Superior temporal gyrus (tissue), 1 donor: ENCODE results near the gene GLYATL2.

ENCODE experiments used
- DNase-seq: peaks from one replicate; pipeline ENCODE4 v3.0.0-alpha.2; 2016; ENCODE audit errors: extremely low spot score

Gene GLYATL2, protein sequence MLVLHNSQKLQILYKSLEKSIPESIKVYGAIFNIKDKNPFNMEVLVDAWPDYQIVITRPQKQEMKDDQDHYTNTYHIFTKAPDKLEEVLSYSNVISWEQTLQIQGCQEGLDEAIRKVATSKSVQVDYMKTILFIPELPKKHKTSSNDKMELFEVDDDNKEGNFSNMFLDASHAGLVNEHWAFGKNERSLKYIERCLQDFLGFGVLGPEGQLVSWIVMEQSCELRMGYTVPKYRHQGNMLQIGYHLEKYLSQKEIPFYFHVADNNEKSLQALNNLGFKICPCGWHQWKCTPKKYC

DNA sequence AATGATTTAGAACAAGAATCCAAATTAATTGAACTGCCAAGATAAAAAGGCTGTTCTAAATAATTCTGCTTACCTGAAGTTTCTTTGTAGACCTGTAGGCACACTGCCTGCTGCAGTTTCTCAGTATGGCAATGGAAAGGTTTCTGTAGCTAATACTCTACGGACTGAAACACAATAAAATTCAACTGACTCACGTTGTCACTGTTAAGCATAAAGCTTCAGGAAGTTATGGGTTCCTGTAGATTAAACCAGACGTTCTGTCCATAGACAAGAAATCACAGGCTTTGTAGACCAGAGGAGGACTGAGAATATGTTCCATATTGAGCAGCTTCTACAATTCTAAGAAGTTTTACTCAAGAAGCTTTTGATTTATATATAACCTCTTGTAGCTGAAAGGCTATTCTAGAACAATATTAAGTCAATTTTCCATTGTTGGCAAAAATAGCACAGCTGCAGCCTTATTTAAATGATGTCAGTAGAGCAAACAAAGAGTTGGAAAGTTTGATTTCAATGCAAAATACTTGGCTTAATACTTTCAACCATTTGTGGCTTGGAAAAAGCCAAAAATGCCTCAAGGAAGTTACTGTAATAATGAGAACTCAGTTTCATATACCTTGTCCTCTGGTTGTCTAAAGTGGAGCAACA lies at the start of gene GLYATL2:
TSS of gene GLYATL2 (minus strand) at position 344 of the 645 bp plus-strand sequence. CDS start 5,092 bp downstream, outside the sequence.
- DNase-seq, result no peak

DNA sequence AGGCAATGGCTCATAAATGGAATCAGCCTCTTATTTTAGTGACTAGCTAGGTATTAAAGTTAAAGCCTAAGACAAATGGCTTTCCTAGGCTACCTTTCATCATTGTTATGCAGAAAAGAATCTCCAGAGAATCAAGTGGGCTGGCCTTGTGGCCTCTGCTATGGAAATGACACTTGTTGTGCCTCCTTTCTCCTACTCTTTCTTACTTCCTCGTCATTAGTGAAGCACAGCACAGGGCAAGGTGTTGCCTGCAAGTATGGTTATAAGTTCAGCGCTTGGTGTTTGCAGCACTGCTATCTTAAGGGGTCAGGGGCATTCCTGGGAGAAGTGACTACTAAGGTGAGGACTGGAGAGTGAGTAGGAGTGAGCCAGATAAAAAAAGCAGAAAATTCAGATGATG lies 49.4 kb upstream of the GLYATL2 start:
- no peak for DNase-seq

DNA sequence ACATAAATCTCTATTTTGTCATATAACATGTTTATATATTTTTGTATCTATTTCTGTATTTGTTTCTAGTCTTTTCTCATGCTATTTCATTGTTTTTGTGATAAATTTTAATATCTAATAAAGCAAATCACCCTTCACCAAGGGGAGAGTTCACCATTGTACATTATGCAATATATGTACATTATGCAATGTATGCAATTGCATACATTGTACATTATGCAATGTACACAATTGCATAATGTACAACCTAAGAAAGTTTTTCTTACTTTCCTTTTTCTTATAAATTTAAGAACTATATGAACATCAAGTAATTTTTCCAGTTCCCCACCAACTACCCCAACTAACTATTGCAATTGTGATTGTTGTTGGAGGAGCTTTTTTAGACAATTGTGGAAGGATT lies 44.1 kb upstream of the GLYATL2 start:
- no peak for DNase-seq

DNA sequence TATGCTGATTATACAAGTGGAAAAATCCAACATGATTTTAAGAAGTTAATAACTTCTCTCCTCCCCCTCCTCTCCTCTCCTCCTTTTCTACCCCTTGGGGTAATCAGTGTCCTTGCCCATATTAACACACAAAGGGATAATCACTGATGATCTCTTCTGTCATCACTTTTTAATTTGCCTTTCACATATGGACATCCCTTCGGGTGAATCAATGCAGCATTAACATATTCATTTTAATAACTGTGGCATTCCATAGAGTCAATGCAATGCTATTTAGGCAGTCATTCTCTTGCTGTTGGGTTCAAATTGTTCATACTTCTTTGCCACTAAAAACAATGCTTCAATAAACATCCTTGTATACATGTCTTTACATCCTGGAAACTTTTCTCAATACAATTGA lies 42.9 kb upstream of the GLYATL2 start:
- no peak for DNase-seq

DNA sequence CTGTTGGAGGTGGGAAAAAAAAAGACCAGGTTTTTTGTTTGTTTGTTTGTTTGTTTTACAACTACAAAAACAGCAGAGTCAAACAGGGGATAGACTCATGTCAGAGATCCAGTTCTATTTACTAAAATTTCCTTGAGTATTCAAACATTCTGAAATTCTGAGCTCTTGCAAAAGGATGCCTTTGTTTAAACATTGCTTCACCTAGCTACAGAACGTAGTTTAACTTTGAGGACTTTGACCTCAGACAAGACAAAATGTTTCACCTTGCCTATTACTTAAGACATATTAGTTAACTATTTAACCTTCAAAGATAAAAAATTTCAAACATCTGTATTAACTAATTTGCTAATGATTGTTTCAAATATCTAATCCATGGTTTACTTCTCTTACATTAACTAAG lies 36.1 kb upstream of the GLYATL2 start:
- DNase-seq, result no peak

DNA sequence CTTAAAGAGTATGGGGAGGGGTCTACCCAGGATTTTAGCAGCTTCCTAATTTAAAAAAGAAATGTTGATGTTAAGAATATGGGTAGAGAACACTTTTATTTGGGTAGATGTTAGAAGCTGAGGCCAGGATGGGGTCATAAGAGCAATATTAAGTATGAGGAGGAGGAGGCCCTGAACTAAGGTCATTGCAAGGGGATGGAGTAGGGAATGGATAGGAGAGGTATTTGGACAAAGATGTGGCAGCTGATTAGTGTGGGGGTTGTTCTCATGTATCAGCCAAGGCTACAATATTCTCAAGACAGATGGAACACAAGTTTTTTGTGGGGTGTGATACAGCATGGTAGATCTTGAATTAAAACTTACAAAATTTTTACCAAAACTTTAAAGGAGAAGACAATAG lies 35.7 kb upstream of the GLYATL2 start:
- DNase-seq, result no peak

DNA sequence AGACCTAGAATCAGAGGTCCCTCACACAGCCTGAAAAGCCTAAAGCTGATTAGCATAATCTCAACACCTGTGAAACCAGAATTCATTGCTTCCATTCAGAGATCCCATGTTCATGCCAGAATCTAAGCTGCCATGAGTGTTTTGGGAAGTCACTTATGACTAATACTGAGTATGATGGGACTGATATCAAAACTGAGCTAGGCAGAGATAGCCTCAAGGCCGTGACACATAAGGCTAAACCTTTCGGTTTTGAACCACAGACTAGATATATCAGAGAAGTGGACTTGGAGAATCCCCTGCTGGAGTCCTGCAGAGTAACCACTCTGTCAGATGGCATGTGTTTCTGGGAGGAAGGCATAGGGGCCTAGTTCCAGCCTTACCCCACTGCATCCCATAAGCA lies 23.1 kb upstream of the GLYATL2 start:
- DNase-seq, result no peak

DNA sequence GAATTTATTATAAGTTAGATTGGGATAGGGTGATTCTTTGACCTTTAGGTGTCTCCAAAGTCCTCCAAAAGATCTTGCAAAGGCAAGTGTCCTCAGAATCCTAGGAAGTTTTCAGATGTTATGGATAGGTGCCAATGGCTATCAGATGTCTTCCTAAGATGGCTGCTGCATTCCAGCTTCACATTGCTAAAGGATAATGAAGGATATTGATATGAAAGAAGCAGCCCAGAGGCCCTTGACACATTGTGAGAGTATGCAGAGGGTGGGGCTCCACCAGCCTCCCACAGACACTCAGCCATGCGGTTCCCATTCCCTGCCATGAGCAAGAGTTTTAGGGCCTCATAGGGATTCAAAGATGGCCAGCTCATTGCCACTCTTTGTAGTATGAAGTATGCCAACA lies 22.3 kb upstream of the GLYATL2 start:
- DNase-seq, result no peak

DNA sequence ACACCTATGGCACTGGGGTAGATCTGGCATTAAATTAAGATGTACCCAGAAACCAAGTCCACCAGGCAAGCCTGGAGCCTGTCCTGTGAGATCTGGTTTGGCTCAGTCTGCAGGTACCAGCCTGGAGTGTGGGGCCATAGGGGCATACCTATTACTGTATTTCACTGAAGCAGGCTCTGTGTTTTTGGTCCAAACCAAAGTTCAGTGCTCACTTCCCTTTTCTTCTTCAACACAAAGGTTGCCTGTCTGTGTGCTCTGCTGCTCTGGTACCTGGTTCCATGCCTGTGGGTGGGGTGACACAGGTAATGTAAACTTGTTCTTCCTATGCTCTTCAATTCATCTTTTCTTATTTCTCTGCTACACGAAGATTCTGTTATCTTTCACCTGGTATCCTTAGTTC lies 19.8 kb upstream of the GLYATL2 start:
- DNase-seq, result no peak

DNA sequence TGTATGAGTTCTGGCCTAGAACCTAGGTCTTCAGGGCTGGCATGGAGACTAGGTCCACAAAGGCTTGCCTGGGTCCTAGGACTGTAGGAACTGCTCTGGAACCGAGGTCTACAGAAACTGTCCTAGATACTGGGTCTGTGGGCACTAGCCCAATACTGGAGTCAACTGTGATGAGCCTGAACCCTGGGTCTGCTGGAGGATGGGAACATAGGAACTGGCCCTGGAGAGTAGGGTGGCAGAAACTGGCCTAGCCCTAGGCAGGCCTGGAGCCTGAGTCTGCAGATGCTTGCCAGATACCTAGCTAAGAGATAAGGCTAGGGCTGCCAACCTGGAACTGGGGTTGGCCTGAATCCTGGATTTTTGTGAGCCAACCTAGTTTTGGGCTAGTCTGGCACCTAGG lies 19.2 kb upstream of the GLYATL2 start:
- DNase-seq, result no peak

DNA sequence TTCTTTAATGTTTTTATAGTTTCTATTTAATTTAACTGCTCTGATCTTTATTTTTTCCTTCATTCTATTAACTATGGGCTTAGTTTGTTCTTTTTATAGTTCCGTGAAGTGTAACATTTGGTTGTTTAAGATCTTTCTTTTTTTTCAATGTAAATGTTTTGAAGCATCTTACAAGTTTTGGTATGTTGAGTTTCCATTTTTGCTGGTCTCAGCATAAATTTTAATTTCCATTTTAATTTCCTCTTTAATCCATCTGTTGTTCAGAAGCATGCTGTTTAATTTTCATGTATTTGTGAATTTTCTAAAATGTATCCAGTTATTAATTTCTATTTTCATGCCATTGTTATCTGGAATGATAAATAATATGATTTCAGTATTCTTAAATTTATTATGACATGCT lies 17.0 kb upstream of the GLYATL2 start:
- DNase-seq, result no peak

DNA sequence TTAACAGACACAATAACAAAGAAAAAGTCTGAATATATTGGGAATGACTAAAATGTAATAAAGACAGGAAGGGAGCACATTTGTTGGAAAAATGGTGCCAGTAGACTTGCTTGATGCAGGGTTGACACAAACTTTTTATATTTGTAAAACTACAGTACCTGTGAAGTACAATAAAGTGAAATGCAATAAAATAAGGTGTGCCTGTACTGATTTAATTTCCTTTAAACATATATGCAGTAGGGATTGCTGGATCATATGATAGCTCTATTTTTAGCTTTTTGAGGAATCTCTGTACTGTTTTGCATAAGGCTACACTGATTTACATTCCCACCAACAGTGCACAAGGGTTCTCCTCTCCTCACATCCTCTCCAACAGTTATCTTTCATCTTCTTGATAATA lies 12.3 kb upstream of the GLYATL2 start:
- DNase-seq, result no peak

DNA sequence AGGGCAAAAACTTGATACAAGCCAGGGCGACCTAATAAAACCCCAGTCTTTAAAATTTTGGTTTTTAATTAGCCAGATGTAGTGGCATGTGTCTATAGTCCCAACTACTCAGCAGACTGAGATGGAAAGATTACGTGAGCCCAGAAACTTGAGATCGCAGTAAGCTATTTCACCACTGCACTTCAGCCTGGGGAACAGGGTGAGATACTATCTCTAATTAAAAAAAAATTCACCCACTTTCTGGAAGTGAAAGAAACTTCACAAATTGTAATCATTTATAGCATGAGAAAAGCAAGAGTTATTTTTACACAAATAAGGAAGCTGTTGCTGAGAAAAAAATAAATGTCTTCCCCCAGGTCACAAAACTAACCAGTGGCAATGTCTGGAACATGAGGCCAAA lies 882 bp upstream of the GLYATL2 start:
- no peak for DNase-seq

DNA sequence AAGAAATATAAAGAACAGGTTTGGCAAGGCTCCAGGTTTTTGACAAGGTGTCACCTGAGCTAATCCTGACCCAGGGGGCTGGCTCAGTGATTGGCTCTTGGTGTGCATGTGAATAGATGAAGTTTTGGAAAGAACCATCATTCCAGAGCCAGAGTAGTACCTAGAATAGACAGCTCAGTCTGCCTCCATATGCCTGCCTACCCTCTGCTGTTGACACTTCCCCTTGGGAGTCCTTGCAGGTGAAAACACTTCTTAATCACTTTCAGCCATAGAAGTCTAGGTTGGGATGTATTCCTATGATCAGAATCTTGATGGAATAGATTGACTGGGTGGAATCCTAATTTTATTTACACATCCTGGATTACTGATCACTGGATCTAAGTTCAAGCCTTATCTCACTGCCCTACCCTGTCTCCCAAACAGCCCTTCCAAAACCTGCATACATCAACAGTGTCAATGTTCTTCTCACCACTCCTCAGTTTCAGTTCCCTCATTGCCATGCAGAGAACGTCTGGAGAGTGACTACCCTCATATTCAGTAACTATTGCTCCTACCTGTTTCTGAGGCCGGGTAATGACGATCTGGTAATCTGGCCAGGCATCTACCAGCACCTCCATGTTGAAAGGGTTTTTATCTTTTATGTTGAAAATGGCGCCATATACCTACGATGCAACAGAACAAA lies 6.7 kb downstream of the GLYATL2 start:
- DNase-seq, result no peak

DNA sequence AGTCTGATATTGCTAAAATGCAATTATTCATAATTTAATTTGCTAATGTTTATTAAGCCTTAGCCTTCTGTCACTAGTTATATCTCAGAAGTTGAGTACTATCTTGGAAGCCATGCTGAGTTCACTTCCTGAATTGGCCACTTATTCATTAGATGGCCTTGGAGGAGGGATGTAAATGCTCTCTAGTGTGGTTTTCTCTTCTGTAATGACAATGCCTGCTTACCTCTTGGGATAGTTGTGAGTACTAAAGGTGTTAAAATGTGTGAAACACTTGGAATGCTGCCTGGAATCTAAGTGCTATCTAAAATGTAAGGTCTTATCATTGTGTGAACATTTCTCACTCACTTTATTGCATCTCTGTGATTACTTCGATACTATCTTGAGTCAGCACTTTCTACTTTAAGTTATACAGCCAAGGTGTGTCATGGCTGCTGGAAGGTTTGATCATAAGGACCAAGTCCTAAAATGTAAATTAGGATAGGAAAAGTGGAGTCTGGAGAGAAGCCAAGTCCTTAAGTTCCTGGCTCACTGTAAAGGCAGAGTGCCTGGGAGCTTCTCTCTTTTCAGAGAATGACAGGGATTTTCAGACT lies 12.4 kb downstream of the GLYATL2 start:
- DNase-seq, result no peak

DNA sequence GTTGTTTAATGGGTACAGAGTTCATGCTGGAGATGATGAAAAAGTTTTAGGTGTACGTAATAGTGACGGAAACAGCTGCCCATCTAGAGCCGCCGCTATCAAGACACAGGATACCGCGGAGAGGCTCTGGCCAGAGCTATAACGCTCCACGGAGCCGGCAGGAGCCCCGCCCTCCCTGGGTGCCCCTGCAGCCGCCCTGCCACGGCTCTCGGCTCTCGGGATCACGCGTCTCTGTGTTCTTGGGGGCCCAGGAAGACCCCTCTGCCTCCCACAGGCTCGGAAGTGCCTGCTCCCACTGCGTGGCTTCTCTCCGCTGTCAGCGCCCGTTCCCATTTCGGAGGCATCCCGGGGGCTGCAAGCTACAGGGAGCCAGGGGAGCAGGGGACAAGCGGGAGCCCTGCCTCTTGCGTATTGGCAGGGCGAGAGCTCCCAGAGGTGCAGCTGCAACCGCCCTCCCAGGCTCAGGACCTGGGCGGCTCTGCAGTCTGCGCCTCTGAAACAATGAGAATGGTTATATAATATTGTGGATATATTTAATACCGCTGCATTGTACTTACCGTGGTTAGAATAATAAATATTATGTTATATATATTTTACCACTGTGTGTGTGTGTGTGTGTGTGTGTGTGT lies 13.7 kb downstream of the GLYATL2 start:
- no peak for DNase-seq

DNA sequence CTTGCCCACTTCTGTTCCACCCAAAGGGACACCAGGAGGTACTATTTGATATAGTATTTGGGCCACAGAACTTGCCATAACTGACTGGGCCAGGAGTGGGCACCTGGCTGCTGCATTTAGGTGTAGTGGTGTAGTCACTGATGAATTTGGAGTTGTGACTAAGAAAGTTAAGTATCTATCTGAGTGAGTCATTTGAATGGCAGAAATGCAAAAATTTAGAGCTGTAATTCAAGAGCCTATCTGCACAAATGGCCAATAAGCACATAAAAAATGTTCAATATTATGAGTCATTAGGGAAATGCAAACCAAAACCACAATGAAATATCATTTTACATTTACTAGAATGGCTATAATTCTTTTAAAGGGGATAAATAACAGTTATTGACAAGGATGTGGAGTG lies 14.7 kb downstream of the GLYATL2 start:
- no peak for DNase-seq

DNA sequence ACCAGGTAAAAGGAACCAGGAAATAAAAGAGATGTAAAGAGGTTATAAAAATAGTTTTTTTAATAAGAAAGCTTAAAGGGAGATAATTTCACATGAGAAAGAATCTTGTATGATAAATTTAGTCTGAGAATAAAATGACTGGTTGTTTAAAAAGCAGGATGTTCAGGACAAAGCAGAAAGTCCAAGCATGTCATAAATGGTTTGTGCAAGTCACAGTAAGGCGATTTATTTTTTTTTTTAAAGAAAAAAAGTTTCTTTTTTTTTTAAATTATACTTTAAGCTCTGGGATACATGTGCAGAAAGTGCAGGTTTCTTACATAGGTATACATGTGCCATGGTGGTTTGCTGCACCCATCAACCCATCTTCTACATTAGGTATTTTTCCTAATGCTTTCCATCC lies 30.8 kb downstream of the GLYATL2 start:
- DNase-seq, result no peak

DNA sequence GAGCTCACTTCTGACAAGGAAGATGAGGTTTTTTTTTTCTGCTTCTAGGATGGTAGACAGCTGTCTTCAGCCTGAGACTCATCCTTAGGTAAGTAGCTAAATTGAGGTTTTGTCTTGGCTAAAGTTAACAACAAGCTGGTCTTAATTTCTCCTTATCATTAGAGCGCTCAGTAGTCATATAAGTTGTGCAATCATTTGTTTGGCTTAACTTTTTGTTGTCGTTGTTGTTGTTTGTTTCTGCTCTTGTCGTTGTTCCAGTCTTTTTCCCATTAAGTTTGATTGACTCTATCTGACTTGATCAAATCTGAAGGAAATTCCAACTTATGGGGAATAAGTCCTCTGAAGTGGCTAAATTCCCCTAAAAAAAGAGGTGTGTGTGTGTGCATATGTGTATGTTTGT lies 33.0 kb downstream of the GLYATL2 start:
- DNase-seq, result no peak

DNA sequence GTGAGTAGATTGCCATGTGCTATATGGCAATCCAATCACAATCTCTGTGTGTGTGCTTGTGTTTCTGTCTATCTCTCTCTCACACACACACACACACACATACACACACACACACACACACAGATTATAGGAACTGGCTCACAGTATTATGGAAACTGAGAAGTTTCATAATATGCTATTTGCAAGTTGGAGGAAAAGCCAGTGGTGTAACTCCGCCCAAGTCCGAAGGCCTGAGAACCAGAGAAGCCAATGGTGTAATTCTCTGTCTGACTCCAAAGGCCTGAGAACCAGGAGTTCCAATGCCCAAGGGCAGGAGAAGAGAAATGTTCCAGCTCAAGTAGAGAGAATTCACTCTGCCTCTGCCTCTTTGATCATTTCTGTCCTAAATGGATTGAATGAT lies 37.2 kb downstream of the GLYATL2 start:
- DNase-seq, result no peak

DNA sequence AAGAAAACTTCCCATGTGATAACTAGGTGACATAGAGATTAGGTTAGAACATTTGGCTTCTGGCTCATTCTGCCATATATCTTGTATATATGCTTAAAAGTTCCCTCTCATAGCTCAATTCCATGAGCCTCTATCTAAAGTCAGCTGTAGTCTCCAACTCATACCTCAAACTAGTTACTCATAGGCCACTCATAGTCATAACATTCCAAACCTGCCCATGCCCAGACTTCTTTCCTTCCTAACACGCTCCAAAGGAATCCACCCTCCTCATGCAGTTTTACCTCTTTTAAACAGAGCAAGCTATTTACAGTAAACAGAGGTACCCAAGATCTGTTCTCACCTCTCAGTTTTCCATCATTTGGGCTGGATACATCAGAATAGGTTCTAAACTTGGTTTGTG lies 39.4 kb downstream of the GLYATL2 start:
- DNase-seq, result no peak

DNA sequence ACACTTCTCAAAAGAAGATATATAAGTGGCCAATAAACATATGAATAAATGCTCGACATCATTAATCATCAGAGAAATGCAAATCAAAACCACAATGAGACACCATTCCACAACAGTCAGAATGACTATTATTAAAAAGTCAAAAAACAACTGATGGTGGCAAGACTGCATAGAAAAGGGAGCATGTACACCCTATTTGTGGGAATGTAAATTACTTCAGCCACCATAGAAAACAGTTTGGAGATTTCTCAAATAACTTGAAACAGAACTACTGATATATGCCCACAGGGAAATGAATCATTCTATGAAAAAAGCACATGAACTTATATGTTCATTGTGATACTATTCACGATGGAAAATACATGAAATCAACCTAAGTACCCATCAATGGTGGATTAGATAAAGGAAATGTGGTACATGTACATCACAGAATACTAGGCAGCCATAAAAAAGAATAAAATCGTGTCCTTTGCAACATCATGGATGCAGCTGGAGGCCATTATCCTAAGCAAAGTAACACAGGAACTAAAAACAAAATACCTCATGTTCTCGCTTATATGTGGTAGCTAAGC lies 42.4 kb downstream of the GLYATL2 start:
- DNase-seq, result no peak
